ES-I3 (cell line): Measurements from ENCODE around the gene SMIM10L1.

ENCODE experiments used
- H3K36me3 ChIP-seq: 2 replicates; pipeline ENCODE4 v1.6.1; 2013; ENCODE audit warnings: mild to moderate bottlenecking, low read length, control low read depth, moderate library complexity; ENCODE audit not compliant: insufficient read depth
- H3K4me1 ChIP-seq: 2 replicates; pipeline ENCODE4 v1.6.1; 2013; ENCODE audit warnings: mild to moderate bottlenecking, control low read depth, low read length; ENCODE audit not compliant: insufficient read depth
- H3K9ac ChIP-seq: 2 replicates; pipeline ENCODE4 v1.6.1; 2013; ENCODE audit warnings: low read depth, mild to moderate bottlenecking, low read length, moderate library complexity
- H3K9me3 ChIP-seq: 2 replicates; pipeline ENCODE4 v1.6.1; 2013; ENCODE audit warnings: mild to moderate bottlenecking, low read length, moderate library complexity; ENCODE audit not compliant: control insufficient read depth, insufficient read depth

The SMIM10L1 gene

DNA sequence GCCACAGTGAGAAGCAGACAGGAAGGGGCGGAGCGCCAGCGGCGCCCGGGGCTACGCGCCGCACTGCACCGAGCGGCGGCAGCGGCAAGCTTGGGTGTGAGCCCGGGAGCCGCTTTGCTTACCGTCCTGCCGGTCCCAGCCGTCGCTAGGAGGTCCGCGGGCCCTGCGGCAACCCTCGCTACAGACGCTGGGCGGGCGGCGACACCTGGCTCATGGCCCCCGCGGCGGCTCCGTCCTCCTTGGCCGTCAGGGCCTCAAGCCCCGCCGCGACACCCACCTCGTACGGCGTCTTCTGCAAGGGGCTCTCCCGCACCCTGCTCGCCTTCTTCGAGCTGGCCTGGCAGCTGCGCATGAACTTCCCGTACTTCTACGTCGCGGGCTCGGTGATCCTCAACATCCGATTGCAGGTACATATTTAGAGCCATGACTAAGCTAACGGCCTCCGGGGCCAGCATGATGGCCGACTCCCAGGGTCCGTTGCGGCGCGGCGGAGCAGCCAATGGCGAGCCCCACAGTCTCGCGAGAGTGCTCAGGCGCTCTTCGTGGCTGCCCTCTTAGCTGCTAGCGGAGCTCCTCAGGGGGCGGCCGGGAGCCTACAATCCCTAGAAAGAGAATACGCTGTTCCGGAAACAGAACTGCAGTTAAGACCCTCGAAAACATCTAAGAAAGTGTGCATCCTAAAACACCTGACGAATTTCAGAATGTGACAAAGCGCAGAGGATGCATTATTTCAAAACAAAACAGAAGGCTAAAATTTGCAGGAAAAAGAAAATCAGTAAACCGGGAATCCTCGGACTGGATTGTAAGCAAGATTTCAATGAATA, at the start of gene SMIM10L1:
Gene SMIM10L1, plus strand, starts transcription at position 50 of the 824 bp plus-strand sequence. Its CDS starts 163 bp downstream, at position 213.
- H3K36me3 ChIP-seq, result 0 out of 2 replicates have a peak, but pooled peaks cover 4% of the 10 kb centered on the region

GRCh38 chr12:11130382-11130781, 40.6 kb upstream of the SMIM10L1 start:
- no peaks in the 10 kb centered on the region for H3K36me3 ChIP-seq
- no peaks in the 10 kb centered on the region for H3K9me3 ChIP-seq

More for the DNA sequence above, at the start of gene SMIM10L1:
- H3K9ac ChIP-seq, result peak within 1 kb of the TSS; percentile 99
- H3K4me1 ChIP-seq, result peaks cover 17% of the 10 kb centered on the region
- H3K9me3 ChIP-seq, result no peaks in the 10 kb centered on the region

DNA sequence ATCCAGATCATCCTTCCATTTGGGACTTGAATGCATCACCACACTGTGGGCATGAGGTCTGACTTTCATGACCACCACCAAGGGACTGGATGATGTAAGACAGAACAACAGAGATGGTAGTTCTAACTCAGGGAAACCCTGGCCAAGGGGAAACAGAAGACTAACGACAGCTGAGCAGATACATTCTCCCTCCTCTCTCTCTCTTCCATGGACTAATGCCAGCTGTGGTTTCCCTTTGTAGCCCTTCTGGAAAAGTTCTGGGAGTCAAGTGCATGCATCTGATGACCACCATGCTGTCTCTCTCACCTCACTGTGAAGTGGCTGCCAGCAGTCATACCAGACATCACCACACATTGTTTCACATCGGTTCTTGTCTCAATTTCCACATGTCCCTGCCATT, 40.0 kb upstream of the SMIM10L1 start:
- Histone ChIP-seq H3K4me1 (no peaks in the 10 kb centered on the region), H3K9me3 (no peaks in the 10 kb centered on the region), H3K36me3 (no peaks in the 10 kb centered on the region), H3K9ac (no peak overlapping the region)

More at GRCh38 chr12:11130382-11130781, 40.6 kb upstream of the SMIM10L1 start:
- Histone ChIP-seq H3K9ac (no peak overlapping the region), H3K4me1 (no peaks in the 10 kb centered on the region)

- no peaks in the 10 kb centered on the region for H3K36me3 ChIP-seq
- no peak overlapping the region for H3K9ac ChIP-seq
- no peaks in the 10 kb centered on the region for H3K4me1 ChIP-seq
- H3K9me3 ChIP-seq, result no peaks in the 10 kb centered on the region
Observed at GRCh38 chr12:11133162-11133561, 37.8 kb upstream of the SMIM10L1 start.

- Histone ChIP-seq H3K9ac (no peak overlapping the region), H3K4me1 (no peaks in the 10 kb centered on the region), H3K36me3 (no peaks in the 10 kb centered on the region), H3K9me3 (no peaks in the 10 kb centered on the region)
Observed at GRCh38 chr12:11133816-11134215, 37.2 kb upstream of the SMIM10L1 start.

DNA sequence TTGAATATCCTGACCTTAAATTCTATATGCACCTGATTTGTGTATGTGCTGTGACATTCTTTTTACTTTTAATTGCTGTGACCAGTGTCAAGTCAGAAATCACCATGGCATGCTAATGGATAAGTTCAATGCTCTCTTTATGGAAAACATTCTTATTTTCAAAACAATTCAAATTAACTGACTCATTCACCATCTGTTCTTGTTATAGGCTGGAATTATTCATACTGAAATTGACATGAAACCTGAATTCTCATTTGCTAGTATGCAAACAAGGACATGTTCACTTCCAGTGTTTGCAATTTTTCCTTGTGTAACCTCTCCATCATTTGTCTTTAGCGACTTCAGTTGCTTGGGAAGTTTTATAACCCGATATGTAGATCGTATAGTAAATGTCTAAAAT, 36.7 kb upstream of the SMIM10L1 start, which contains the start of gene TAS2R30:
Gene TAS2R30, minus strand, starts transcription at position 340 of the 400 bp plus-strand sequence. CDS start 400 bp downstream, outside the sequence.
- Histone ChIP-seq H3K36me3 (no peaks in the 10 kb centered on the region), H3K4me1 (no peaks in the 10 kb centered on the region), H3K9ac (no peak within 1 kb of the TSS), H3K9me3 (no peaks in the 10 kb centered on the region)

DNA sequence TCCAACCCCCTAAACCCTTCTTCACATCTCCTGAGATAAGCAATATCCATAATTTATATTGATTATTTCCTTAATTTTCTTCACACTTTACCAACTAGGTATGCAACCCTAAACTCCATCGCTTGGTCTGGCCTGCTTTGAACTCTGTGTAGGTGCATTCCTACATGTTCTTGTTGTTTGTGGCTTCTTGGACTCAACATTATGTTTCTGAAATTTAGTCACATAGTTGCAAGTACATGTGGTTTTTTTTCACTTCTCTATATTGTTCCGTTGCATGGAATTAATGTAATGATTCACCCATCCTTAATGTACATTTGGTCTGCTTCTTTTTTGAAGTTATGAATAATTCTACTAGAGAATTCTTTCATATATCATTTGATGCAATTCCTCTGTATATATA, 34.9 kb upstream of the SMIM10L1 start:
- Histone ChIP-seq H3K9ac (no peak overlapping the region), H3K9me3 (no peaks in the 10 kb centered on the region), H3K4me1 (no peaks in the 10 kb centered on the region), H3K36me3 (no peaks in the 10 kb centered on the region)

- Histone ChIP-seq H3K36me3 (no peaks in the 10 kb centered on the region; the same call in 1 of the 2 replicates), H3K9me3 (no peaks in the 10 kb centered on the region; the same call in 1 of the 2 replicates), H3K4me1 (no peaks in the 10 kb centered on the region), H3K9ac (no peak overlapping the region)
Observed at GRCh38 chr12:11143352-11143751, 27.6 kb upstream of the SMIM10L1 start.

GRCh38 chr12:11144297-11144696, 26.7 kb upstream of the SMIM10L1 start:
- H3K36me3 ChIP-seq, result no peaks in the 10 kb centered on the region; the same call in 1 of the 2 replicates
- no peak overlapping the region for H3K9ac ChIP-seq
- H3K9me3 ChIP-seq, result no peaks in the 10 kb centered on the region; the same call in 1 of the 2 replicates
- H3K4me1 ChIP-seq, result no peaks in the 10 kb centered on the region

- H3K9ac ChIP-seq, result no peak overlapping the region
- H3K9me3 ChIP-seq, result no peaks in the 10 kb centered on the region; the same call in 1 of the 2 replicates
- H3K4me1 ChIP-seq, result no peaks in the 10 kb centered on the region
- H3K36me3 ChIP-seq, result peaks cover 4% of the 10 kb centered on the region; the same call in 1 of the 2 replicates
Observed at GRCh38 chr12:11147420-11147819, 23.6 kb upstream of the SMIM10L1 start.

DNA sequence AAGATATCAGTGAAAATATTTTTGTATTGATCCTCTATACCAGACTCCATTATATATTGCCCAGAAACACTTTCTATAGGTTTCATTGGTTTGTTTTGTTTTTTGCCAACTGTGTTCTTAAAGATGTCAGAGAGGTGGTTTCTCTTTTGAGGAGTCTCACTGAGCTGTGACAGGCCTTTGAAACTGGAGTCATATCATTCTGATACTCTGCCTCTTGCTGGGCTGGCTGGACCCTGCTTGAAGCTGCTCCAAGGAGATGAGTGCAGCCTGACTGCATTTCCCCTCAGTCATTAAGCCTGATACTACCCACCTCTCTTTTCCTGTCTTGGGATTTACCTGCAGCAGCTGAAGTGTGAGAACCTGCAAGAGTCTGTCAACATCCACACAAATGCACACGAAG, 20.2 kb upstream of the SMIM10L1 start:
- Histone ChIP-seq H3K4me1 (peaks cover 4% of the 10 kb centered on the region; the same call in 1 of the 2 replicates), H3K9ac (no peak overlapping the region), H3K9me3 (no peaks in the 10 kb centered on the region; the same call in 1 of the 2 replicates), H3K36me3 (0 out of 2 replicates have a peak, but pooled peaks cover 8% of the 10 kb centered on the region)

GRCh38 chr12:11152725-11153124, 18.3 kb upstream of the SMIM10L1 start:
- H3K9ac ChIP-seq, result no peak overlapping the region

GRCh38 chr12:11154400-11154925, 16.5 kb upstream of the SMIM10L1 start:
- H3K36me3 ChIP-seq, result 0 out of 2 replicates have a peak, but pooled peaks cover 8% of the 10 kb centered on the region
- H3K9ac ChIP-seq, result no peak overlapping the region
- H3K4me1 ChIP-seq, result peaks cover 4% of the 10 kb centered on the region; the same call in 1 of the 2 replicates
- no peaks in the 10 kb centered on the region; the same call in 1 of the 2 replicates for H3K9me3 ChIP-seq

More at GRCh38 chr12:11152725-11153124, 18.3 kb upstream of the SMIM10L1 start:
- Histone ChIP-seq H3K9me3 (no peaks in the 10 kb centered on the region; the same call in 1 of the 2 replicates), H3K36me3 (0 out of 2 replicates have a peak, but pooled peaks cover 8% of the 10 kb centered on the region), H3K4me1 (peaks cover 4% of the 10 kb centered on the region; the same call in 1 of the 2 replicates)

- Histone ChIP-seq H3K9me3 (no peaks in the 10 kb centered on the region; the same call in 1 of the 2 replicates), H3K36me3 (peaks cover 7% of the 10 kb centered on the region; the same call in 1 of the 2 replicates), H3K4me1 (no peaks in the 10 kb centered on the region), H3K9ac (no peak overlapping the region)
Observed at GRCh38 chr12:11158885-11159444, 12.0 kb upstream of the SMIM10L1 start.
